Measurements from ENCODE around the gene USP13. TPM values are rescaled to one million over a fixed set of nuclear protein-coding genes. Genes with fewer than 3 reads are reported as not detected.
A peak's percentile ranks its signal among the peaks of the same experiment; 100 is the strongest.

USP13 gene
- total RNA-seq, 1 donor, result 14.4 TPM

GRCh38 chr3:179608931-179609720, 43.7 kb upstream of the USP13 start:
- TF ChIP-seq CTCF (IDR thresholded peaks at IDR 0.05; ENCODE audit: insufficient read depth, low read length), result no peak
- no peak for DNase-seq (ENCODE audit: low read depth)
- no peak overlapping the region for H3K4me3 ChIP-seq (ENCODE audit: low read depth, low read length)

- DNase-seq (ENCODE audit: low read depth), result no peak
- no peak overlapping the region for H3K4me3 ChIP-seq (ENCODE audit: low read depth, low read length)
- no peak for TF ChIP-seq CTCF (IDR thresholded peaks at IDR 0.05; ENCODE audit: insufficient read depth, low read length)
Observed at GRCh38 chr3:179610066-179610465, 42.8 kb upstream of the USP13 start.

- no peak overlapping the region for H3K4me3 ChIP-seq (ENCODE audit: low read depth, low read length)
- TF ChIP-seq CTCF (IDR thresholded peaks at IDR 0.05; ENCODE audit: insufficient read depth, low read length), result no peak
- peak; percentile 70 for DNase-seq (ENCODE audit: low read depth)
Observed at GRCh38 chr3:179613807-179614206, 39.0 kb upstream of the USP13 start.

- TF ChIP-seq CTCF (IDR thresholded peaks at IDR 0.05; ENCODE audit: insufficient read depth, low read length), result no peak
- DNase-seq (ENCODE audit: low read depth), result peak; percentile 32
Observed at GRCh38 chr3:179615458-179616173, 37.2 kb upstream of the USP13 start.

GRCh38 chr3:179622023-179622422, 30.8 kb upstream of the USP13 start:
- H3K4me3 ChIP-seq (ENCODE audit: low read depth, low read length), result no peak overlapping the region
- DNase-seq (ENCODE audit: low read depth), result no peak
- no peak for TF ChIP-seq CTCF (IDR thresholded peaks at IDR 0.05; ENCODE audit: insufficient read depth, low read length)

More at GRCh38 chr3:179615458-179616173, 37.2 kb upstream of the USP13 start:
- H3K4me3 ChIP-seq (ENCODE audit: low read depth, low read length), result no peak overlapping the region

- no peak for TF ChIP-seq CTCF (IDR thresholded peaks at IDR 0.05; ENCODE audit: insufficient read depth, low read length)
- peak; percentile 2 for DNase-seq (ENCODE audit: low read depth)
- H3K4me3 ChIP-seq (ENCODE audit: low read depth, low read length), result no peak overlapping the region
Observed at GRCh38 chr3:179624451-179624850, 28.4 kb upstream of the USP13 start.
